ENCODE data around the gene PTCH2.

DNA sequence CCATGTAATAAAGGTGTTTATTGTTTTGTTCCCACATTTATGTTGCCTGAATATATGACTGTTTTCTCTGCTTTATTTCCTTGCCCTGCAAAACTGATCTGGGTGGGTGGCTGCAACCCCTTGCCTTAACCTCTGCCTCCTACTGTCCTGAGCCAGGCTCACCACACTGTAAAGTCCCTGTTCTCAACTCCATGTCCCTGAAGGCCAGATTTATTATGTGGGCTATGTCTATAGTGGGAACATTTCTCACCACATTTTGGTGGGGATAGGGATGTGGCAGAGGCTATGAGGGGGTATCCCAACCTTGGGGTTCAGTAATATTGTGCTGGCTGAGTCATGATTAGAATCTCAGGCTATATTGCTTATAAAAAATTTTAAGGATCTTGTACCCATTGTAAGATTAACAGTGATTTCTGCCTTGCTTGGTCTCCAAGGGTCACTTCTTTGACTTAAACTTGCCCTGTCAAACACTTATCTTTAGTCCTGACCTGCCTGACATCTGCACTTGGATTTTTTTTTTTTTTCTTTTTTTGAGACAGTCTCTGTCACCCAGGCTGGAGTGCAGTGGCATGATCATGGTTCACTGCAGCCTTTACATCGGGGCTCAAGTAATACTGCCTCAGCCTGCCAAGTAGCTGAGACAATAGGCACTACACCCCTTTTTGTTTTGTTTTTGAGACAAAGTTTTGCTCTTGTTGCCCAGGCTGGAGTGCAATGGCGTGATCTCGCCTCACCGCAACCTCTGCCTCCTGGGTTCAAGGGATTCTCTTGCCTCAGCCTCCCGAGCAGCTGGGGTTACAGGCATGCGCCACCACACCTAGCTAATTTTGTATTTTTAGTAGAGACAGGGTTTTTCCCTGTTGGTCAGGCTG, 64.1 kb downstream of the PTCH2 start:
- TF ChIP-seq, protein P1, sequence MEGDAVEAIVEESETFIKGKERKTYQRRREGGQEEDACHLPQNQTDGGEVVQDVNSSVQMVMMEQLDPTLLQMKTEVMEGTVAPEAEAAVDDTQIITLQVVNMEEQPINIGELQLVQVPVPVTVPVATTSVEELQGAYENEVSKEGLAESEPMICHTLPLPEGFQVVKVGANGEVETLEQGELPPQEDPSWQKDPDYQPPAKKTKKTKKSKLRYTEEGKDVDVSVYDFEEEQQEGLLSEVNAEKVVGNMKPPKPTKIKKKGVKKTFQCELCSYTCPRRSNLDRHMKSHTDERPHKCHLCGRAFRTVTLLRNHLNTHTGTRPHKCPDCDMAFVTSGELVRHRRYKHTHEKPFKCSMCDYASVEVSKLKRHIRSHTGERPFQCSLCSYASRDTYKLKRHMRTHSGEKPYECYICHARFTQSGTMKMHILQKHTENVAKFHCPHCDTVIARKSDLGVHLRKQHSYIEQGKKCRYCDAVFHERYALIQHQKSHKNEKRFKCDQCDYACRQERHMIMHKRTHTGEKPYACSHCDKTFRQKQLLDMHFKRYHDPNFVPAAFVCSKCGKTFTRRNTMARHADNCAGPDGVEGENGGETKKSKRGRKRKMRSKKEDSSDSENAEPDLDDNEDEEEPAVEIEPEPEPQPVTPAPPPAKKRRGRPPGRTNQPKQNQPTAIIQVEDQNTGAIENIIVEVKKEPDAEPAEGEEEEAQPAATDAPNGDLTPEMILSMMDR (IDR thresholded peaks at IDR 0.05 in 8 of 11, conservative IDR thresholded peaks at IDR 0.05 in 3 of 11) = no peak
- TF ChIP-seq POLR2A (IDR thresholded peaks at IDR 0.05) (no peak), POLR2AphosphoS5 (IDR thresholded peaks at IDR 0.05) (no peak)
